Progenitor cell of endocrine pancreas (in vitro differentiated cells): ENCODE results near the gene HOXA11. TPM values are rescaled to one million over a fixed set of nuclear protein-coding genes. Genes with fewer than 3 reads are reported as not detected.
A peak's percentile ranks its signal among the peaks of the same experiment; 100 is the strongest.

Experiments used
- DNase-seq: peaks from one replicate; pipeline ENCODE4 v3.0.0; 2021; ENCODE audit warnings: low spot score; ENCODE audit not compliant: unreplicated experiment
- H3K27ac Mint-ChIP-seq: 2 replicates; pipeline ENCODE4 v1.8.0; 2021; ENCODE audit warnings: mild to moderate bottlenecking, moderate library complexity, mixed read lengths
- H3K27me3 Mint-ChIP-seq: 2 replicates; pipeline ENCODE4 v1.8.0; 2021; ENCODE audit warnings: mixed read lengths
- H3K36me3 Mint-ChIP-seq: 2 replicates; pipeline ENCODE4 v1.8.0; 2022; ENCODE audit warnings: mixed read lengths; ENCODE audit not compliant: insufficient read depth
- H3K4me1 Mint-ChIP-seq: 2 replicates; pipeline ENCODE4 v1.8.0; 2021; ENCODE audit warnings: low read depth, mixed read lengths
- H3K4me3 Mint-ChIP-seq: 2 replicates; pipeline ENCODE4 v1.8.0; 2021; ENCODE audit warnings: low read depth, mild to moderate bottlenecking, moderate library complexity, mixed read lengths
- H3K9me3 Mint-ChIP-seq: 2 replicates; pipeline ENCODE4 v1.8.0; 2021; ENCODE audit warnings: low read depth, mixed read lengths
- CTCF ChIP-seq: fragments of 200-600 bp; sonication (generic); IDR thresholded peaks from one replicate; pipeline ENCODE4 v1.5.0; 2021; ENCODE audit warnings: antibody characterized with exemption, mild to moderate bottlenecking; ENCODE audit not compliant: unreplicated experiment
- total RNA-seq: library from RNA; stranded (reverse); gene quantifications from 2 replicates; pipeline ENCODE4 v1.2.1, GENCODE V29; 2021

Gene HOXA11
- total RNA-seq, 1 donor from 2014 or later: not detected

- Mint-ChIP-seq H3K27ac (no peak overlapping the region), H3K4me1 (peaks cover 4% of the 10 kb centered on the region), H3K27me3 (peaks cover 99% of the 10 kb centered on the region), H3K36me3 (no peaks in the 10 kb centered on the region), H3K9me3 (no peaks in the 10 kb centered on the region), H3K4me3 (no peak overlapping the region)
- TF ChIP-seq CTCF: no peak
- no peak for DNase-seq
These were observed 29.4 kb upstream of the HOXA11 start for GRCh38 chr7:27214239-27214950.

- H3K27ac Mint-ChIP-seq: no peak overlapping the region
- no peaks in the 10 kb centered on the region for H3K36me3 Mint-ChIP-seq
- no peak overlapping the region for H3K4me3 Mint-ChIP-seq
- DNase-seq: no peak
- TF ChIP-seq CTCF: no peak
- peaks cover 100% of the 10 kb centered on the region for H3K27me3 Mint-ChIP-seq
- no peaks in the 10 kb centered on the region for H3K9me3 Mint-ChIP-seq
- H3K4me1 Mint-ChIP-seq: peaks cover 4% of the 10 kb centered on the region
These were observed 28.6 kb upstream of the HOXA11 start for GRCh38 chr7:27213433-27214238.

DNA sequence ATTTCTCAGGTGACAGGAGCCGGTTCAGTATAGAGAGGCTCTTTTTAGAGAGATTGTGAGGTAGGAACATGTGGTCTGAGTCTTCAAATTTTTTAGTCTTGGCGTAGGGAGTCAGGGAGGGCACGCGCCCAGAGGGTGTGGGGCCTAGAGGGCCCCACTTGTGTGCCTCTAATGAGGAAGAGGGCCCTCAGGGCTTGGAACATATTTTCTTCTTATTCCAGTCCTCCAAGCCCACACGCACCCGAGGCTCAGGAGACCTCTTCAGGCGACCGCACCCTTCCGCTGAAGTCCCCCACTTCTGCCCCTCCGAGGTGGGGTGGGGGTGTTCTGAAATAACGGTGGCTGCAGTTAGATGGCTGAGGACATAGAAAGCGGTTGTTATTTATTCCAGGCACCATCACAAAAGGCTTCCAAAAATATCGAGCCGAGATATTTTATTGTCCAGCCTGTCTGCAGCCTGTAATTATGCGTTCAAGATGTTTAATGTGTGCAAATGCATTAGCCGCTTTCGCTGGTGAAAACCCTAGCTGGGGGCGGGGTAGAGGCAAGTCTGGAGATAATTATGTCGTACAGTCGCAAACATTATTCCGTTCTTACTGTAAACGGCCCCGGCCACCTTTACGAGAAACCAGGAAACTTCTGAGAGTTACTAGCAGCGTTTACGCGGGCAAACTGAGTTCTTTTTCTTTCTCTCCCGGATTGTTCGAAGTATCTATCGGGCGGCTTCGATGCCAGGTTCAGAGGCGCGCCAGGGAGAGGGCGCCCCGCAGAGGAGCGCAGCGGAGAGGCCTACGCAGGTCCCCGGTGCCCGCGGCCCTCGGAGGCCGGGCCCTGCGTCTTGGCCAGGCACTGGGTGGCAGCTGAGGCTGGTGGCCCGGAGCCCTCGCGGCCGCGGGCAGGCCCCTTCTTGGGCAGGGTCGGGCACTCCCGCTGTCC, 27.7 kb upstream of the HOXA11 start:
- Mint-ChIP-seq H3K27ac (no peak overlapping the region), H3K4me1 (peaks cover 4% of the 10 kb centered on the region), H3K4me3 (no peak overlapping the region), H3K9me3 (no peaks in the 10 kb centered on the region), H3K27me3 (peaks cover 100% of the 10 kb centered on the region), H3K36me3 (no peaks in the 10 kb centered on the region)
- peak; percentile 14 for TF ChIP-seq CTCF
- no peak for DNase-seq

GRCh38 chr7:27211764-27212204, 26.8 kb upstream of the HOXA11 start:
- no peaks in the 10 kb centered on the region for H3K9me3 Mint-ChIP-seq
- peaks cover 100% of the 10 kb centered on the region for H3K27me3 Mint-ChIP-seq
- H3K4me1 Mint-ChIP-seq: peaks cover 4% of the 10 kb centered on the region
- H3K27ac Mint-ChIP-seq: no peak overlapping the region
- no peak overlapping the region for H3K4me3 Mint-ChIP-seq
- DNase-seq: no peak
- no peaks in the 10 kb centered on the region for H3K36me3 Mint-ChIP-seq
- TF ChIP-seq CTCF: no peak

- Mint-ChIP-seq H3K9me3 (no peaks in the 10 kb centered on the region), H3K4me1 (peaks cover 4% of the 10 kb centered on the region), H3K27ac (no peak overlapping the region), H3K27me3 (peaks cover 100% of the 10 kb centered on the region), H3K4me3 (no peak overlapping the region), H3K36me3 (no peaks in the 10 kb centered on the region)
- DNase-seq: no peak
- TF ChIP-seq CTCF: no peak
These were observed 26.0 kb upstream of the HOXA11 start for GRCh38 chr7:27211084-27211446.
